ENCODE measurements around the gene NEUROD2. TPM values are rescaled to one million over a fixed set of nuclear protein-coding genes. Genes with fewer than 3 reads are reported as not detected.
"Not testable (repeated sequence)": the region's sequence is repeated elsewhere in the genome, so short reads cannot be mapped to it uniquely, and the experiment has no call there.

The NEUROD2 gene
- total RNA-seq, 6 donors from 2014 or later: not detected

DNA sequence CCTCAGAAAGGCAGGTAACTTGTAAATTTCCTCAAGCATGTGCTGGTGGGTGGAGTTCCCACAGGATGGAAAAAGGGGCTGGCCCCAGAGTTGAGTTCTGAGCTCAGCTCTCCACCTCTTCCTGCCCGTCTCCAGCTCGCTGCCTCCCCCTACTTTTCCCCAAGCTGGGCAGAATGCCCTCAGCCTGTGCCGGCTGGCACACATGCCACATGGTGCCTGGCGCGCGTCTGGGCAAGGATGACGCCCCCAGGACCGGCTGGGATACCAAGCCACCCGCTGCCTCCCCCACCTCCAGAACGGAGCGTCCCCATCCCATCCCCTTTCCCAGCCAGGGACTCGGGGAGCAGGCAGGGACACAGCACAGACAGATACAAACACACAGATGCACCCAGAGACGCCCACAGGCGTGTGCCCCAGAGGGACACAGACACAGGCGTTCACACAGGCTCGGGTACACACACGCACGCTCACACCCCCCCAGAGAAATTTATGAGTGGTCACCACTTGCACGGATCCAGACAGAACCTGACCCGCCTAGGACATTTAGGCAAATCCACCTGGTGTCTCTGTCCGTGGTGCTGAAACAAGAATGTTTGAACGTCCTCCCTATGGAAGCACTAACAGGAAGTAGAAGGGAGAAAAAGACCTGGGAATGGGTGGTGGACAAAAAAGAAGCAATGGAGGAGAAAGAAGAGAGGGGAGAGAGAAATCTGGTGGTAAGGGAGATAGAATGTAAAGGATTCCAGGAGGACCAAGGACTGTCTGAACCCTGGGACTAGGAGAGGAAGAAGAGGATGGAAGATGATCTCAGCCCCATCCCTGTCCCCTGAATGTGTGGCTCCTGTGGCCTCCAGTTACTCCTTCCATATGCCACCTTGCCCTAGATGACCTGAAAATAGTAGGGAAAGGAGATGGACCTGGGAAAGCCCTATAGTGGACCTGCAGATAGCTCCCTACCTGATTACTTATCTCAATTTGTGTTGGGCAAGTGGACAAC, 15.5 kb downstream of the NEUROD2 start:
- 4 to 7% methylated on average over 4 to 21 of the region's 22 CpGs for WGBS, 2 donors

DNA sequence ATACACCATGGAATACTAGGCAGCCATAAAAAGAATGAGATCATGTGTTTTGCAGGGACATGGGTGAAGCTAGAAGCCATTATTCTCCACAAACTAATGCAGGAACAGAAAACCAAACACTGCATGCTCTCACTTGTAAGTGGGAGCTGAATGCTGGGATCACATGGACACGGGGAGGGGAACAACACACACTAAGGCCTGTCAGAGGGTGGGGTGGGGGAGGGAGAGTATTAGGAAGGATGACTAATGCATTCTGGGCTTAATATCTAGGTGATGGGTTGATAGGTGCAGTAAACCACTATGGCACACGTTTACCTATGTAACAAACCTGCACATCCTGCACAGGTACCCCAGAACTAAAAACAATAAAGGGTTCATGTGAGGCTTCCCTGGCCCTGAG, 17.5 kb downstream of the NEUROD2 start:
- not testable (repeated sequence) for H3K27ac ChIP-seq; H3K36me3 ChIP-seq; H3K4me3 ChIP-seq; H3K4me1 ChIP-seq; H3K27me3 ChIP-seq; H3K9me3 ChIP-seq; DNase-seq; ATAC-seq (ENCODE audit: low FRiP score in 2 of 2)
- 54 to 58% methylated on average over 2 of the region's 2 CpGs for WGBS, 2 donors

More for the DNA sequence above, 15.5 kb downstream of the NEUROD2 start:
- H3K27me3 ChIP-seq: peaks cover 0 to 22% (median 12%) of the 10 kb centered on the region in 4 donors
- no peaks in the 10 kb centered on the region for H3K36me3 ChIP-seq
- H3K27ac ChIP-seq: no peak overlapping the region
- no peak overlapping the region for H3K4me3 ChIP-seq
- ATAC-seq (ENCODE audit: low FRiP score in 2 of 2): peak; percentile 27 to 31
- peaks cover 0 to 4% (median 0%) of the 10 kb centered on the region in 4 donors for H3K4me1 ChIP-seq
- TF ChIP-seq, protein P1, sequence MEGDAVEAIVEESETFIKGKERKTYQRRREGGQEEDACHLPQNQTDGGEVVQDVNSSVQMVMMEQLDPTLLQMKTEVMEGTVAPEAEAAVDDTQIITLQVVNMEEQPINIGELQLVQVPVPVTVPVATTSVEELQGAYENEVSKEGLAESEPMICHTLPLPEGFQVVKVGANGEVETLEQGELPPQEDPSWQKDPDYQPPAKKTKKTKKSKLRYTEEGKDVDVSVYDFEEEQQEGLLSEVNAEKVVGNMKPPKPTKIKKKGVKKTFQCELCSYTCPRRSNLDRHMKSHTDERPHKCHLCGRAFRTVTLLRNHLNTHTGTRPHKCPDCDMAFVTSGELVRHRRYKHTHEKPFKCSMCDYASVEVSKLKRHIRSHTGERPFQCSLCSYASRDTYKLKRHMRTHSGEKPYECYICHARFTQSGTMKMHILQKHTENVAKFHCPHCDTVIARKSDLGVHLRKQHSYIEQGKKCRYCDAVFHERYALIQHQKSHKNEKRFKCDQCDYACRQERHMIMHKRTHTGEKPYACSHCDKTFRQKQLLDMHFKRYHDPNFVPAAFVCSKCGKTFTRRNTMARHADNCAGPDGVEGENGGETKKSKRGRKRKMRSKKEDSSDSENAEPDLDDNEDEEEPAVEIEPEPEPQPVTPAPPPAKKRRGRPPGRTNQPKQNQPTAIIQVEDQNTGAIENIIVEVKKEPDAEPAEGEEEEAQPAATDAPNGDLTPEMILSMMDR (IDR thresholded peaks at IDR 0.05): no peak
- no peaks in the 10 kb centered on the region for H3K9me3 ChIP-seq
- DNase-seq: peak in 1 of 2 donors; percentile 27

DNA sequence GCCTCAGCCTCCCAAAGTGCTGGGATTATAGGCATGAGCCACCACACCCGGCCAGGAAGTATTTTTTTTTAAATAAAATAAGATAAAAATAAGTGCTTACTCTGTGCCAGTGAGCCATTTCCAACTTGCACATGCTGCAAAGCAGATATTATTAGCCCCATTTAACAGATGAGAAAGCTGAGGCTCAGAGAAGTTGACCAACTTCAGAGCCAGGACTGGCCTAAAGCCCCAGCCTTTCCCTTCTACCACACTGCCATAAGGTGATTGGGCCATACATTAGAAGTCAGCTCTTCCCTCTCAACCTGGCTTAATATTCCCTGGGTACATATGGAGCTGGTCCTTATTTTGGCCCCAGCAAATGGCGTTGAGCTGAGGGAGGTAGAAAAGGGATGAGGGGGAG, 25.1 kb downstream of the NEUROD2 start:
- Histone ChIP-seq H3K36me3 (no peaks in the 10 kb centered on the region), H3K27ac (no peak overlapping the region), H3K27me3 (no peaks in the 10 kb centered on the region), H3K4me1 (peaks cover 0 to 10% (median 2%) of the 10 kb centered on the region in 4 donors), H3K9me3 (no peaks in the 10 kb centered on the region), H3K4me3 (no peak overlapping the region)
- WGBS, 2 donors: 22 to 54% methylated on average over 2 of the region's 2 CpGs
- DNase-seq: no peak
- TF ChIP-seq, protein P1 (IDR thresholded peaks at IDR 0.05): no peak
- TF ChIP-seq EP300 (IDR thresholded peaks at IDR 0.05) (no peak), POLR2AphosphoS5 (IDR thresholded peaks at IDR 0.05) (no peak), POLR2A (IDR thresholded peaks at IDR 0.05) (no peak)
- no peak for ATAC-seq (ENCODE audit: low FRiP score in 2 of 2)

DNA sequence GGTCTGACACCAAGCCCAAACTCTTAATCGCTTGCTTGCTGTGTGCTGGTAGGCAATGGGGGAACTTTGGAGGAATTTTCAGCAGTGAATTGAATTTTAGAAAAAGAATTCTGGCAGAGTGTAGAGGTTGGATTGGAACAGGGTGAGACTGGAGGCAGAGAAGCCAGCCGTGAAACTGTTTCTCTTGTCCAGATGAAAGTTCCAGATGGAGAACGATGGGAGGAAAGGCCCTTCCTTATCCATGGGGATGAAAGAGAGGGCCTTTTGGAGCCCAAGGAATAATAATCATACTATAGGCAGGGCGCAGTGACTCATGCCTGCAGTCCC, 26.0 kb downstream of the NEUROD2 start:
- Histone ChIP-seq H3K4me3 (no peak overlapping the region), H3K27me3 (no peaks in the 10 kb centered on the region), H3K4me1 (peaks cover 0 to 10% (median 2%) of the 10 kb centered on the region in 4 donors), H3K36me3 (no peaks in the 10 kb centered on the region), H3K9me3 (no peaks in the 10 kb centered on the region), H3K27ac (no peak overlapping the region)
- 89 to 91% methylated on average over 4 of the region's 4 CpGs for WGBS, 2 donors
- ATAC-seq (ENCODE audit: low FRiP score in 2 of 2): no peak
- TF ChIP-seq POLR2A (IDR thresholded peaks at IDR 0.05): no peak
- DNase-seq: no peak

DNA sequence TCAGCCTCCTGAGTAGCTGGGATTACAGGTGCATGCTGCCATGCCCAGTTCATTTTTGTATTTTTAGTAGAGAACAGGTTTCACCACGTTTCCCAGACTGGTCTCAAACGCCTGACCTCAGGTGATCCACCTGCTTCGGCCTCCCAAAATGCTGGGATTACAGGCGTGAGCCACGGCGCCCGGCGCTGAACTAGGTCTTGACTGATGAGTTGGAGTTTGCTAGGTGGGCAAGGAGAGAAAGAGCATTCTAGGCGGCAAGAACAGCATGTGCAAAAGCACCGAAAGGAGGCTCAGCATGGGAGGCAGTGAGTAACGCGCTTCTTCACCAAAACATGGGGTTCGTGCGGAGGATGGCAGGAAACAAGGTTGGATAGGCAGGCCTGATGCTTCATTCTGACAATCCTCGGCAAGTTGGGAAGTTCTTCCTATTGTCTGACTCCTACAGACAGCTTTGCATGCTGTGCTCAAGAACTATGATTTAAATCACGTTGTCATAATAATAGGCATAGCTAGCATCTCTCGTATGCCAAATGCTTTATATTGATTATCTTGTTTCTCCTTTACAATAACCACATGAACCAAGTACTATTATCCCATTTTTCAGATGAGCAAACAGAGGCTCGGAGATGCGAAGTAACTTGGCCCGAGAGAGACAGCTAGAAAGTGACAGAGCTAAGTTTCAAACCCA, 26.5 kb downstream of the NEUROD2 start:
- H3K27ac ChIP-seq: no peak overlapping the region
- ATAC-seq (ENCODE audit: low FRiP score in 2 of 2) (no peak), DNase-seq (no peak)
- no peaks in the 10 kb centered on the region for H3K36me3 ChIP-seq
- TF ChIP-seq EP300 (IDR thresholded peaks at IDR 0.05): no peak
- WGBS, 2 donors: 89 to 93% methylated on average over 20 of the region's 20 CpGs
- no peak overlapping the region for H3K4me3 ChIP-seq
- H3K27me3 ChIP-seq: no peaks in the 10 kb centered on the region
- peaks cover 0 to 10% (median 2%) of the 10 kb centered on the region in 4 donors for H3K4me1 ChIP-seq
- H3K9me3 ChIP-seq: no peaks in the 10 kb centered on the region

DNA sequence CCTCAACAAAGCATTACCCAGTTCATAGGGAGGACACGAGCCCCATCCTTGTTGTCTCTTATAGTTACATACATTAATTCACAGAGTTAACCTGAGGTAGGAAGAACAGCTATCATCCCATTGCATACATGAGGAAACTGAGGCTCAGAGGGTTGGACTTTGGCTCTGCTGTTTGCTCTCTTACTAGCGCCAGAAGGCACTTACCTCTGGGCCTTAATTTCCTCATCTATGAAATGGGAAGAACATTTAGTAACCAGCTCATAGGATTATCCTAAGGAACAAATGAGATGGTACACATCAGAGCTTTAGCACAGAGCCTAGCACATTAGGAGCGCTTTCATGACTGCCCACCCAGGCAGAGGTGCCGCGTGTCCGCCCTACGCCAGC, 27.6 kb downstream of the NEUROD2 start:
- Histone ChIP-seq H3K9me3 (no peaks in the 10 kb centered on the region), H3K36me3 (no peaks in the 10 kb centered on the region), H3K27me3 (no peaks in the 10 kb centered on the region), H3K27ac (no peak overlapping the region), H3K4me1 (peaks cover 0 to 10% (median 2%) of the 10 kb centered on the region in 4 donors), H3K4me3 (no peak overlapping the region)
- WGBS, 2 donors: 84 to 85% methylated on average over 7 of the region's 7 CpGs
- no peak for ATAC-seq (ENCODE audit: low FRiP score in 2 of 2)
- TF ChIP-seq POLR2AphosphoS5 (IDR thresholded peaks at IDR 0.05): no peak
- no peak for TF ChIP-seq EP300 (IDR thresholded peaks at IDR 0.05)
- TF ChIP-seq, protein P1 (IDR thresholded peaks at IDR 0.05): no peak
- TF ChIP-seq POLR2A (IDR thresholded peaks at IDR 0.05): no peak
- no peak for DNase-seq
